ENCODE results near the gene RNF208.
A peak's percentile ranks its signal among the peaks of the same experiment; 100 is the strongest.
"Not testable (repeated sequence)": the region's sequence is repeated elsewhere in the genome, so short reads cannot be mapped to it uniquely, and the experiment has no call there.

RNF208 gene

GRCh38 chr9:137222190-137223077 is at the start of gene RNF208:
RNF208 (minus strand) TSS chr9:137222240; CDS start chr9:137221212, 1,028 bp downstream.
- no peak for DNase-seq

- no peak for DNase-seq
Measured at GRCh38 chr9:137271696-137272076, 49.6 kb upstream of the RNF208 start.

DNA sequence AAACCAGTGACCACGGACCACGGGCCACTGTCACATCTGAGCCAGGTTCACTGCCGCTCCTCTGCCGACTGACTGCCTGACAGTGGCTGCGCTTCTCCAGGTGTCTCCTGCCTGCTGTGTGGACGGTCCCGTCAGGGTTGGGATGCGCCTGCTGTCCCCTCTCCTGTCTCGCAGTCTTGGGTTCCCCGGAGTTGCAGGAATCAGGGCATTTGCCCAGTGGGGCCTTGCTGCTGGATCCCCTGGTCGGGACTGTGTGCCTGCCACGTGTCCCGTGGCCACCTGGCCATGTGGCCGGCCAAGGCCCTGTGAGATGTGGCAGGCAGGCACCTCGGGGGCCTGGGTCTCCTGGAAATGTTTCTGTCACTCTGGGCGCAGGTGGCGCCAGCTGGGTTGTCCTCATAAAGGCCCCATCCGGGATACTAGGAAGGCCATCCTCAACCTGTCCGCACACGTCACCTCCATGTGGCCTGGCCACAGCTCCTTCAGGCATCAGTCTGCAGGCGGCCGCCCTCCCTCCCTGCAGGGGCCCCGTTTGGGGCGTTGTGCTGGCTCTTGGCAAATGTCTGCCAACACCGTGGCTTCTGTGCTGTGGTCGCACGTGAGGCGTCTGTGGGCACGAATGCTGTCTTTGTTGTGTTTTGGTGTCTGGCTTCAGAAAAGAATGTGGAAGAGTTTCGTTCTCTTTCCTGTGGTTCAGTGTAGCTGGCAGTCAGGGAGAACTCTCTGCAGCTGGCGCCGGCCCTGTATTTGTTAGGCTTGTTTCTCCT is 49.1 kb upstream of the RNF208 start:
- no peak for DNase-seq

- no peak for DNase-seq
Measured at GRCh38 chr9:137269231-137269772, 47.3 kb upstream of the RNF208 start.

DNA sequence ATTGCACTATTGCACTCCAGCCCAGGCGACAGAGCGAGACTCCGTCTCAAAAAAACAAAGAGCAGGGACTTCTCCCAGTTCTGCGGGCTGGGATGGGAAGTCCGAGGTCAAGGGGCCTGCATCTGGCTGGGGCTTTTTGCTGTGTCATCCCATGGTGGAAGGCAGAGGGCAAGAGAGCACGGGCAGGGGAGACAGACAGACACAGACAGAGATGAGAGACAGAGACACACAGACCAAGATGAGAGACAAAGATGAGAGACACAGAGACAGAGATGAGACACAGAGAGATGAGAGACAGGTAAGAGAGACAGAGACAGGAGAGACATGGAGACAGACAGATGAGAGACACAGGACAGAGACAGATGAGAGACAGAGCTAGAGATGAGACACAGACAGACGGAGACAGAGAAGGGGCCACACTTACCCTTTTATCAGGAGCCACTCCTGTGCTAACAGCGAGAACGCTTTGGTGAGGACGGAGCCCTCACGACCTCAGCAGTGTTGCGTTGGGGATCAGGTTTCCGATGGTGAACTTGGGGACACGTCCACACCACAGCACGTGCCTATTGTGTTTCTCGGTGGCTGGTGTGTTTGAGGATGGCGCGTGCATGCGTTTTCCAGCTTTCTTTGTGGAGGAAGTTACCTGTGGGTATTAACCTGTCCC is 46.6 kb upstream of the RNF208 start:
- DNase-seq = no peak

DNA sequence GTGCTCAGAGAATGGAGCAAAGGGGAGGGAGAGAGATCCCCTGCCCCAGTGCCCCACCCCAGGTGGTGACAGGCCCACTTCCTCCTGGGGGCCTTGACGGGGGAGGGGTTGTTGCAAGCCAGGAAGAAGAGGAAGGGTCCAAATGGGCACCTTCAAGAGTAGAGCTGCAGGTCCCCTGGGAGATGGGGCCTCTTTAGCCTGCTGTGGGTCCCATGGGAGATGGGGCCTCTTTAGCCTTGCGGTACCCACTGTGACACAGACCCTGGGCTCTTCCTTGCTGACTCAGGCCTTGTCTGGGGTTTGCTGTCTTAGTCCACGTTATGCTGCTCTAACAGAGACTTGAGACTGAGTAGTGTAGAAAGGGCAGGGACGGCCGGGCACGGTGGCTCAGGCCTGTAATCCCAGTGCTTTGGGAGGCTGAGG is 45.9 kb upstream of the RNF208 start:
- DNase-seq = no peak

GRCh38 chr9:137266585-137267453 is 44.8 kb upstream of the RNF208 start:
- no peak for DNase-seq

DNA sequence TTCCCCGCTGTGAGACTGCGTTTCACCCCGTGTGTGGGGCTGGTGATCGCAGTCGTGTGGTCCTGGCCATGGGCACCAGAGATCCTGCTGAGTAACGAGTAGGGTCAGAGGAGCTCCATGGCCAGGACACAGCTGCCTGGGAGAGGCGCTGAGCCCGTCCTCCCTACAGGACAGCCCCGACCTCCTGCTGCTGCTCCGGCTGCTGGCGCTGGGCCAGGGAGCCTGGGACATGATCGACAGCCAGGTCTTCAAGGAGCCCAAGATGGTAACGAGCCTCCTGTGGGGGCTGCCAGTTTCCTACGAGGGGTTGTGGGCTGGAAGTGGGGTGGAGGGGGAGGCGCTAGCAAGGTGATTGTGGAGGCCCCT is 44.1 kb upstream of the RNF208 start:
- no peak for DNase-seq

- no peak for DNase-seq
Measured at GRCh38 chr9:137265496-137266161, 43.6 kb upstream of the RNF208 start.

DNA sequence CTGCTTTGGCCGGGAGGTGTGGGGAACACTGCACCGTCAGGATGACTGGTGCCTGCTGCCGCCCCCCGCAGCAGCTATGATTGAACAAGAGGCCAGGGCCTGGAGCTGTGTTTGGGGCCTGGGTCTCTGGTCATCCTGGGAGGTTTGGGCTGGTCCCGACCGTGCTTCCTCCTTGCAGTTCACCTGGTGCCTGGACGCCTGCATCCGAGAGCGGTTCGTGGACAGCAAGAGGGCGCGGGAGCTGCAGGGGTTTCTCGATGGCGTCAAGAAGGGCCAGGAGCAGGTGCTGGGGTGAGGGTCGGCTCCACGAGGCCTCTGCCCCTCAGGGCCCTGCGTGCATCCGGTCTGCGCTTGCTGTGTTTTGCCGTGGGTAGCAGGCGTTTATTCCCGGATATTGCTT is 42.0 kb upstream of the RNF208 start:
- DNase-seq = no peak

DNA sequence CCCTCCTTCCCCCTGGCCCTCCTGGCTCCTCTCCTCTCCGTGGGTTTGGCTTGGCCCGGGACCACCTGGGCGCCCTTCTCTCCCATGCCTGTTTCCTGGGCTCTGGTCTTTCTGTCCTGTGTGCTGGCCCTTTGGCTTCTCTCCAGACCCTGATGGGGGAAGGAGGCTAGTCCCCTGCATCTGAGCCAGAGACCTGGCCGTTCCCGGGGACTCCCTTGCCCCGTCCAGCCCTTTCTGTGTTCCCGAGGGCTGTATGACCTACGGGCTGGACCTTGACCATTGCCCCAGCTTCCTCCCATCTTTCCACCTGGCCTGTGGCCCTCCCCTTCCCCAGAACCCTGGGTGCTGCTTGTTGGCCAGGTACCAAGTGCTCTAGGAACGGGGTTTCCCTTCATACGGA is 41.5 kb upstream of the RNF208 start:
- DNase-seq = no peak

DNA sequence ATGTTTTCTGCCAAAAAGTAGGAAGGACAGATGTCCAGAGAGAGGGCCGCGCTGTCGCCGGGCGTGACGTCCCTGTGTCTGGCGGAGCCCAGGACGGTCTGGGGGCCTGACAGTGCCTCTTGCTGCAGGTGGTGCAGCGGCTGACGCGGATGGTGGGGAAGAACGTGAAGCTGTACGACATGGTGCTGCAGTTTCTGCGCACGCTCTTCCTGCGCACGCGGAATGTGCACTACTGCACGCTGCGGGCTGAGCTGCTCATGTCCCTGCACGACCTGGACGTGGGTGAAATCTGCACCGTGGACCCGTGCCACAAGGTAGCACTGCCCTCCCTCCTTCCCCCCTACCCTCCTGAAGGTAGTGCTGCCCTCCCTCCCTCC is 40.9 kb upstream of the RNF208 start:
- no peak for DNase-seq

DNA sequence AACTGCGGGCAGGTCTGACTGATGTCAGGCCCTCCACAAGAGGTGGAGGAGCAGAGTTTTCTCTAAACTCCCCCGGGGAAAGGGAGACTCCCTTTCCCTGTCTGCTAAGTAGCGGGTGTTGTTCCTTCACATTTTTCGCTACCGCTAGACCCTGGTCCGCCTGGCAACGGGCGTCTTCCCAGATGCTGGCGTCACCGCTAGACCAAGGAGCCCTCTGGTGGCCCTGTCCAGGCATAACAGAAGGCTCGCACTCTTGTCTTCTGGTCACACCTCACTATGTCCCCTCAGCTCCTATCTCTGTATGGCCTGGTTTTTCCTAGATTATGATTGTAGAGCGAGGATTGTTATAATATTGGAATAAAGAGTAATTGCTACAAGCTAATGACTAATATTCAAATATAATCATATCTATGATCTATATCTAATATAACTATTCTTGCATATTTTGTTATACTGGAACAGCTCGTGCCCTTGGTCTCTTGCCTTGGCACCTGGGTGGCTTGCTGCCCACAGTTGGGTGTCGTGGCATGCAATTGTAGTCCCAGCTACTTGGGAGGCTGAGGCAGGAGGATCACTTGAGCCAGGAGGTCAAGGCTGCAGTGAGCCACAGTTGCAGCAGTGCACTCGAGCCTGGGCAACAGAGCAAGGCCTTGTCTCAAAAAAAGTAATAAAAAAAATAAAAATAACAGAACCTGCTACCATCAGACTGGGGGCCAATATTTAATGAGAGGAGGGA is 40.3 kb upstream of the RNF208 start:
- DNase-seq = not testable (repeated sequence)

- no peak for DNase-seq
Measured at GRCh38 chr9:137256856-137257255, 34.8 kb upstream of the RNF208 start.

GRCh38 chr9:137256362-137256761 is 34.3 kb upstream of the RNF208 start:
- no peak for DNase-seq

- no peak for DNase-seq
Measured at GRCh38 chr9:137255448-137256114, 33.5 kb upstream of the RNF208 start.

GRCh38 chr9:137254624-137255447 is 32.8 kb upstream of the RNF208 start, which contains the start of gene NELFB:
NELFB (plus strand) TSS chr9:137255327.
- peak; percentile 75 for DNase-seq

DNA sequence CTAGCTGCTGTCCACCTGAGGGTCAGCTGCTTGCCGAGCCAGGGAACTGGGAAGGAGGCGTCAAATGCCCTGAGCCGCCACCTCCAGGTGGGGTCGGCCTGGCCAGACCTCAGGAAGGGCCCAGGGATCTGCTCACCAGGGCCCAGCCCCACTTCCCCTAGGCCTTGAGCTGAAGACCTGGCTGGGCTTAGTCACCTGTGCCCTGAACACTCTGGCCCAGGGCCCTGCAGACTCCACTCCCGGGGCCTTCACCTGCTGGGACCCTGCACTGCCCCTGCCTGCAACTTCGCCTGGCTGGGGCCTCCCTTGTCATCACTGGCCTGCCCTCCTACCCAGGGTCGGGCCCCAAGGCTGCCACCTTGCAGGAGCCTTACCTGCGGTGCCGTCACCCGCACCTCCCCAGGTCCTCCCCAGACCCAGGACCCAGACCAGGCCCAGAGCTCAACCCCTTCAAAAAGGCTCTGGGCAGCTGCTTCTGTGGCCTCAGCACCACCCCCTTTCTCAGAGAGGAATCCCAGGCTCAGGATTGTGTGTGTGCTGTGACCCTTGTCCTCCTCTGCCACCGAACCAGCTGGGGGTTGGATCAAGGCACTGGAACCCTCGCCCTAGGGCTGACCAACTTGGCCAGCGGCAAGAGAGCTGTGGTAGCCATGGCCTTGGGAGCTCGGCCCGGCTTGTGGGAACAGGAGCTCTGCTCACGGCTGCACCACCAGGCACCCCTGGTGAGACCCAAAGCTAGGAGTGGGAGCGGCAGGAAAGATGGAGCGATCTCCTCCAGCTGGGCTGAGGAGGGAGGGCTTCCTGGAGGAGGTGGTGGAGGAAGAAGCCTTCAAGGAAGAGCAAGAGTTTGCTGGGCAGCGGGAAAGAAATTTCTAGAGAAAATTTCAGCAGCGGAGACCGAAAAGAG is 31.9 kb upstream of the RNF208 start:
- no peak for DNase-seq
